Skeletal muscle tissue (tissue), 4 donors: ENCODE results near the gene KDM6A. TPM values are rescaled to one million over a fixed set of nuclear protein-coding genes. Genes with fewer than 3 reads are reported as not detected.

Experiments used
- H3K27ac ChIP-seq: one replicate; pipeline ENCODE4 v1.7.0; 2013; ENCODE audit warnings: mild to moderate bottlenecking, low read depth, low read length, inconsistent platforms
- H3K27me3 ChIP-seq, 3 donors: one replicate each; pipeline ENCODE4 v1.7.0; 2013; ENCODE audit warnings: low read length in 3 of 3; ENCODE audit not compliant: control insufficient read depth in 3 of 3, insufficient read depth in 3 of 3
- H3K36me3 ChIP-seq, 3 donors: one replicate each; pipeline ENCODE4 v1.7.0; 2013; ENCODE audit warnings: low read length in 3 of 3; ENCODE audit not compliant: control insufficient read depth in 3 of 3, insufficient read depth in 3 of 3
- H3K4me1 ChIP-seq, 3 donors: one replicate each; pipeline ENCODE4 v1.7.0; 2013; ENCODE audit warnings: low read length in 3 of 3, mild to moderate bottlenecking in 3 of 3; ENCODE audit not compliant: control insufficient read depth in 3 of 3, insufficient read depth in 3 of 3
- H3K4me3 ChIP-seq, 3 donors: one replicate each; pipeline ENCODE4 v1.7.0; 2013; ENCODE audit warnings: low read length in 3 of 3
- H3K9ac ChIP-seq, 3 donors: one replicate each; pipeline ENCODE4 v1.7.0; 2013; ENCODE audit warnings: low read length in 3 of 3, mild to moderate bottlenecking in 3 of 3, moderate library complexity in 2 of 3, low read depth in 1 of 3
- H3K9me3 ChIP-seq, 3 donors: one replicate each; pipeline ENCODE4 v1.7.0; 2013; ENCODE audit warnings: low read length in 3 of 3; ENCODE audit not compliant: control insufficient read depth in 3 of 3
- total RNA-seq: library from RNA; depleted of rRNA; stranded (reverse); fragments of >200 nt; gene quantifications from one replicate; pipeline ENCODE4 v1.2.3, GENCODE V29; 2014
- donor health status: Osteomylitis.

The KDM6A gene
- total RNA-seq, 1 donor from 2014 or later, result 21.9 TPM

- Histone ChIP-seq H3K9me3 (no peaks in the 10 kb centered on the region), H3K4me3 (no peak overlapping the region), H3K36me3 (peaks cover 0 to 7% (median 0%) of the 10 kb centered on the region in 3 donors), H3K4me1 (no peaks in the 10 kb centered on the region), H3K9ac (no peak overlapping the region), H3K27ac (no peak overlapping the region), H3K27me3 (no peaks in the 10 kb centered on the region)
Measured at GRCh38 chrX:44971674-44972073, 98.7 kb downstream of the KDM6A start.

- Histone ChIP-seq H3K4me3 (no peak overlapping the region), H3K27me3 (no peaks in the 10 kb centered on the region), H3K9me3 (no peaks in the 10 kb centered on the region), H3K27ac (no peak overlapping the region), H3K4me1 (no peaks in the 10 kb centered on the region), H3K9ac (no peak overlapping the region), H3K36me3 (peaks cover 0 to 7% (median 0%) of the 10 kb centered on the region in 3 donors)
Measured at GRCh38 chrX:44972132-44972531, 99.1 kb downstream of the KDM6A start.

GRCh38 chrX:44973420-44973932, 100.5 kb downstream of the KDM6A start:
- H3K27me3 ChIP-seq, result no peaks in the 10 kb centered on the region
- H3K9ac ChIP-seq, result no peak overlapping the region
- H3K36me3 ChIP-seq, result peaks cover 0 to 7% (median 0%) of the 10 kb centered on the region in 3 donors
- H3K9me3 ChIP-seq, result no peaks in the 10 kb centered on the region
- no peak overlapping the region for H3K4me3 ChIP-seq
- no peaks in the 10 kb centered on the region for H3K4me1 ChIP-seq
- no peak overlapping the region for H3K27ac ChIP-seq

- H3K9ac ChIP-seq, result no peak overlapping the region
- no peaks in the 10 kb centered on the region for H3K9me3 ChIP-seq
- no peak overlapping the region for H3K4me3 ChIP-seq
- no peak overlapping the region for H3K27ac ChIP-seq
- H3K27me3 ChIP-seq, result no peaks in the 10 kb centered on the region
- H3K36me3 ChIP-seq, result peaks cover 0 to 7% (median 0%) of the 10 kb centered on the region in 3 donors
- H3K4me1 ChIP-seq, result no peaks in the 10 kb centered on the region
Measured at GRCh38 chrX:44974451-44974850, 101.5 kb downstream of the KDM6A start.

- Histone ChIP-seq H3K9ac (no peak overlapping the region), H3K36me3 (peaks cover 0 to 7% (median 0%) of the 10 kb centered on the region in 3 donors), H3K9me3 (no peaks in the 10 kb centered on the region), H3K27me3 (no peaks in the 10 kb centered on the region), H3K27ac (no peak overlapping the region), H3K4me3 (no peak overlapping the region), H3K4me1 (no peaks in the 10 kb centered on the region)
Measured at GRCh38 chrX:44975666-44976263, 102.8 kb downstream of the KDM6A start.

GRCh38 chrX:44978976-44979375, 106.0 kb downstream of the KDM6A start:
- Histone ChIP-seq H3K27me3 (no peaks in the 10 kb centered on the region), H3K4me1 (no peaks in the 10 kb centered on the region), H3K9me3 (no peaks in the 10 kb centered on the region), H3K4me3 (no peak overlapping the region), H3K9ac (no peak overlapping the region), H3K36me3 (peaks cover 0 to 7% (median 0%) of the 10 kb centered on the region in 3 donors), H3K27ac (no peak overlapping the region)

GRCh38 chrX:44980403-44980802, 107.4 kb downstream of the KDM6A start:
- H3K4me3 ChIP-seq, result no peak overlapping the region
- no peaks in the 10 kb centered on the region for H3K9me3 ChIP-seq
- H3K9ac ChIP-seq, result no peak overlapping the region
- no peak overlapping the region for H3K27ac ChIP-seq
- peaks cover 0 to 7% (median 0%) of the 10 kb centered on the region in 3 donors for H3K36me3 ChIP-seq
- H3K27me3 ChIP-seq, result no peaks in the 10 kb centered on the region
- H3K4me1 ChIP-seq, result no peaks in the 10 kb centered on the region

GRCh38 chrX:44980883-44981282, 107.9 kb downstream of the KDM6A start:
- peaks cover 0 to 3% (median 0%) of the 10 kb centered on the region in 3 donors for H3K36me3 ChIP-seq
- H3K27me3 ChIP-seq, result no peaks in the 10 kb centered on the region
- no peaks in the 10 kb centered on the region for H3K4me1 ChIP-seq
- H3K9ac ChIP-seq, result no peak overlapping the region
- no peak overlapping the region for H3K4me3 ChIP-seq
- no peak overlapping the region for H3K27ac ChIP-seq
- no peaks in the 10 kb centered on the region for H3K9me3 ChIP-seq

- H3K9ac ChIP-seq, result no peak overlapping the region
- H3K36me3 ChIP-seq, result no peaks in the 10 kb centered on the region
- no peaks in the 10 kb centered on the region for H3K9me3 ChIP-seq
- H3K4me3 ChIP-seq, result no peak overlapping the region
- no peak overlapping the region for H3K27ac ChIP-seq
- no peaks in the 10 kb centered on the region for H3K27me3 ChIP-seq
- H3K4me1 ChIP-seq, result no peaks in the 10 kb centered on the region
Measured at GRCh38 chrX:44989995-44990770, 117.2 kb downstream of the KDM6A start.

GRCh38 chrX:44992775-44993174, 119.8 kb downstream of the KDM6A start:
- H3K4me3 ChIP-seq, result no peak overlapping the region
- H3K4me1 ChIP-seq, result peaks cover 0 to 10% (median 2%) of the 10 kb centered on the region in 3 donors
- H3K9ac ChIP-seq, result no peak overlapping the region
- H3K27ac ChIP-seq, result no peak overlapping the region
- no peaks in the 10 kb centered on the region for H3K27me3 ChIP-seq
- no peaks in the 10 kb centered on the region for H3K9me3 ChIP-seq
- no peaks in the 10 kb centered on the region for H3K36me3 ChIP-seq
